Left ventricle myocardium superior (tissue), 1 donor: ENCODE measurements around the gene SKI. TPM values are rescaled to one million over a fixed set of nuclear protein-coding genes. Genes with fewer than 3 reads are reported as not detected.

Experiments
- ATAC-seq: fragments of 200-7000 bp; cut with Tn5 transposase; one replicate; pipeline ENCODE4 v1.9.1; 2020; ENCODE audit warnings: mild to moderate bottlenecking, moderate library complexity
- DNase-seq: peaks from one replicate; pipeline ENCODE4 v3.0.0-alpha.2; 2020
- intact Hi-C: fragments of 100-400 bp; cut with micrococcal nuclease; formaldehyde crosslinking; loops from one replicate; pipeline ENCODE4 v1.11.0; 2022
- total RNA-seq: library from RNA; stranded (reverse); fragmentation: NEBNext Ultra II Directional; extraction: Animal tissue kit (Norgen Biotek cat#: 25700); gene quantifications from one replicate; pipeline ENCODE4 v1.2.1, GENCODE V29; 2021
- donor health status: DM: no; HTN: yes; CAD: no; lungs with severe emphysema.

SKI gene
- total RNA-seq, 1 donor from 2014 or later: 35.3 TPM

GRCh38 chr1:2269193-2269921 lies 41.2 kb downstream of the SKI start:
- intact Hi-C loops: no loop called here
- ATAC-seq (peak; percentile 35), DNase-seq (peak; percentile 44)

- intact Hi-C loops: no loop called here
- ATAC-seq: no peak
- DNase-seq: no peak
Observed at GRCh38 chr1:2269922-2270259, 41.8 kb downstream of the SKI start.

- ATAC-seq: peak; percentile 7
- peak; percentile 38 for DNase-seq
- intact Hi-C loops: no loop called here
Observed at GRCh38 chr1:2270260-2271100, 42.4 kb downstream of the SKI start.

- intact Hi-C loops: no loop called here
- DNase-seq (peak; percentile 32), ATAC-seq (no peak)
Observed at GRCh38 chr1:2271211-2271721, 43.1 kb downstream of the SKI start.

- ATAC-seq: no peak
- DNase-seq: peak; percentile 47
- intact Hi-C loops: no loop called here
Observed at GRCh38 chr1:2271841-2272655, 43.9 kb downstream of the SKI start.

- DNase-seq (no peak), ATAC-seq (no peak)
- intact Hi-C loops: no loop called here
Observed at GRCh38 chr1:2272686-2273400, 44.7 kb downstream of the SKI start.

- DNase-seq (peak; percentile 55), ATAC-seq (peak; percentile 25)
- intact Hi-C loops: no loop called here
Observed at GRCh38 chr1:2273401-2274090, 45.4 kb downstream of the SKI start.

GRCh38 chr1:2274231-2274928 lies 46.3 kb downstream of the SKI start:
- DNase-seq (peak; percentile 34), ATAC-seq (no peak)
- intact Hi-C loops: no loop called here

- intact Hi-C loops: no loop called here
- DNase-seq (peak; percentile 51), ATAC-seq (no peak)
Observed at GRCh38 chr1:2274929-2275475, 46.9 kb downstream of the SKI start.

GRCh38 chr1:2275796-2276536 lies 47.8 kb downstream of the SKI start:
- intact Hi-C loops: no loop called here
- ATAC-seq (peak; percentile 47), DNase-seq (peak; percentile 56)

GRCh38 chr1:2276803-2277580 lies 48.9 kb downstream of the SKI start:
- DNase-seq (no peak), ATAC-seq (no peak)
- intact Hi-C loops: no loop called here

GRCh38 chr1:2277741-2278488 lies 49.8 kb downstream of the SKI start:
- peak; percentile 50 for DNase-seq
- ATAC-seq: peak; percentile 34
- intact Hi-C loops: no loop called here

- no peak for ATAC-seq
- DNase-seq: peak; percentile 25
- intact Hi-C loops: no loop called here
Observed at GRCh38 chr1:2278591-2279209, 50.6 kb downstream of the SKI start.

- intact Hi-C loops: no loop called here
- DNase-seq: peak; percentile 76
Observed at GRCh38 chr1:2279210-2279639, 51.1 kb downstream of the SKI start.

GRCh38 chr1:2279817-2280216 lies 51.7 kb downstream of the SKI start:
- no peak for ATAC-seq
- intact Hi-C loops: no loop called here
- DNase-seq: no peak

More at GRCh38 chr1:2279210-2279639, 51.1 kb downstream of the SKI start:
- ATAC-seq: peak; percentile 66
